GM12872 (cell line): ENCODE results near the gene DAAM2.

ENCODE experiments used
- CTCF ChIP-seq: IDR thresholded peaks from 3 replicates; pipeline ENCODE4 v1.5.1; 2011; ENCODE audit warnings: low read depth, mild to moderate bottlenecking, low read length, moderate library complexity; ENCODE audit not compliant: insufficient read depth

Gene DAAM2

DNA sequence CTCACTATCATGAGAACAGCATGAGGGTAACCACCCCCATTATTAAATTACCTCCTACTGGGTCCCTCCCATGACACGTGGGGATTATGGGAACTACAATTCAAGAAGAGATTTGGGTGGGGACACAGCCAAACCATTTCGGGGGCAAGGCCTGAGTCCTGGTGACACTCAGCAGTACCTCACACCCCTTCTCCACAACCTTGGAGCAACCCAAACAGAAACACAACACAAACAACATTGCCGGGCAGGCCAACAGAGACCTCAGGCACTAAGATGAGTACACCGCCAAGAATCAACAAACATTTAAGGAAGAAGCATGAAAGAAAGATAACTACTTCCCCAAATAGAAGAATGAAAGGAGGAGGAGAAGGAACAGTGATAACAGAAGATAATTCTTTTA, 125.2 kb downstream of the DAAM2 start:
- no peak for TF ChIP-seq CTCF

GRCh38 chr6:39917981-39918380, 125.8 kb downstream of the DAAM2 start:
- no peak for TF ChIP-seq CTCF

DNA sequence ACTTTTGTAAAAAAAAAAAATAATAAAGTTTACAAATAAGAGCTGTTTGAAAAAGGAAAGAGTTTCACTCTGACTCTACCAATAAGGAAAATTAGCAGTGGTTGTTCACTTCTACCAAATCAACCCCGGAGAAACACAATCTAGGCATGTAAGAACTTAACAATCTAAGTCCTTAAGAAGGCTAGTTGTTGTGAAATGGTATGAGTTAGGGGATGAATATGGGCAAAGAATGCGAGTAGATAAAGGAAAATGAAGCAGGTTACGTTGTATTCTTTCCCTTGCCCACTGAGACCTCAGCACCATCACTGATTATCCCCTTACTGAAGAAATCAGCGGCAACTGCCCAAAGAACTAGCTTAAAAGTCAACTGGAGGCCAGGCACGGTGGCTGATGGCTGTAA, 126.7 kb downstream of the DAAM2 start:
- no peak for TF ChIP-seq CTCF

- TF ChIP-seq CTCF: no peak
These were observed 128.0 kb downstream of the DAAM2 start for GRCh38 chr6:39920157-39920556.

DNA sequence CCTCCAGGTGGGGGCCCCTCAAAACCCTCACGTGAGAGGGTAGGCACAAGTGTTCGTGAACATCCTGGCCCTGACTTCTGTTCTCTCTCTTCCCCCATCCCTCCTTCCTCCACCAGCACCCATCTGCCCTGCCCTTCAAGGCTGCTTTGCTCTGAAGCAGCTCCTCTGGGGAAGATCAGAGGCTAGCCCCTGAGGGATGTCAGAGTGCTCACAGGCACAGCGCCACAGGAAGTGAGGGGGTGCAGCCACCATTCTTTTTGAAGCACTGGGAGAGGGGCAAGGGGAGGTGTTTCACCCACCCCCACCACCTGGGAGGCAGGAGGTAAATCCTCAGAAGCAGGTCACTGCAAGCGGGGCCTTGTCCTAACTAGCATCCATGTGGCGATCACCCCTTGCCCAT, 130.6 kb downstream of the DAAM2 start:
- no peak for TF ChIP-seq CTCF

DNA sequence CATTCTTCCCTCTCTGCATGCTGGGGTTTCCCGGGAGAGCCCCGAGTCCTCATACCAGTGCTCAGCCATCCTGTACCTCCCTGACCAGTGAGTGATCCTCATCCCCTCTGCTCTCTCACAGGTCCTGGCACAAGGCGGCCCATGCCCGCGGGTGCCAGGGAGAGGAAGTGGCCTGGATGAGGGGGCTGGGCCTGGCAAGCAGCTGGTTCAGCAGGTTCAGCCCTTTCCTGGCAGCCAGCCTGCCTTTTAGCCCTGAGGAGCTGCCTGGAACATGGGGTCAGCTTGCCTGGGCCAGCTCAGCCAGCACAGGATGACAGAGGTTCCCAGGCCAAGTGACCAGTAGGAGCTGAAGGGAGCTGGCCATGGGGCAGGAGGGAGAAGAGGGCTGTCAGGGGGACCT, 131.2 kb downstream of the DAAM2 start:
- TF ChIP-seq CTCF: no peak

- no peak for TF ChIP-seq CTCF
These were observed 131.7 kb downstream of the DAAM2 start for GRCh38 chr6:39923861-39924260.

DNA sequence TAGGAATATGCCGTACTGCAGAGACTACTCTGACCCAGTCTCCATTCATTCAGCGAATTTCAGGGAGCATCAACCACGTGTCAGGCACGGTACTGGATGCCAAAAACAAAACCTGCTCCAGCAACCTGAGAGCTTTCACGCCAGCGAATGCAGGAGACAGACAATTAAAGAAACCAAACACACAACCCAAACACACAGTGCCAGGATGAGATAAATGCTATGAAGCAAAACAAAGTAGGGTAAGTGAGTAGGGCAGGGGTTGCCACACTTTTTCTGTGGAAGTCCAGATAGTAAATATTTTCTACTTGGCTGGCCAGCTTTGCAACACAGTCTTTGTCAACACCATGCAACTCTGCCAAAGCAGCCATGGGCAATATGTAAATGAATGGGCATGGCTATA, 132.1 kb downstream of the DAAM2 start:
- TF ChIP-seq CTCF: no peak
